Keratinocyte (primary cell): ENCODE results near the gene SMIM36.

ENCODE experiments used
- EZH2 ChIP-seq: IDR thresholded peaks from one replicate; pipeline ENCODE4 v1.6.1; 2012; ENCODE audit warnings: inconsistent platforms, mild to moderate bottlenecking, low read length, moderate library complexity
- TF ChIP-seq, protein P1 (sequence below), 3 experiments: IDR thresholded peaks in 1 of 3; conservative IDR thresholded peaks in 1 of 3; optimal IDR thresholded peaks in 1 of 3; 2 replicates in 2 of 3; 3 replicates in 1 of 3; pipeline versions ENCODE3 to v1.5.1; 2011; ENCODE audit warnings: low read length in 3 of 3, mild to moderate bottlenecking in 3 of 3, moderate library complexity in 2 of 3, control low read depth in 1 of 3, inconsistent platforms in 1 of 3; ENCODE audit not compliant: insufficient read depth in 2 of 3; ENCODE audit errors: extremely low read depth in 1 of 3

DNA sequence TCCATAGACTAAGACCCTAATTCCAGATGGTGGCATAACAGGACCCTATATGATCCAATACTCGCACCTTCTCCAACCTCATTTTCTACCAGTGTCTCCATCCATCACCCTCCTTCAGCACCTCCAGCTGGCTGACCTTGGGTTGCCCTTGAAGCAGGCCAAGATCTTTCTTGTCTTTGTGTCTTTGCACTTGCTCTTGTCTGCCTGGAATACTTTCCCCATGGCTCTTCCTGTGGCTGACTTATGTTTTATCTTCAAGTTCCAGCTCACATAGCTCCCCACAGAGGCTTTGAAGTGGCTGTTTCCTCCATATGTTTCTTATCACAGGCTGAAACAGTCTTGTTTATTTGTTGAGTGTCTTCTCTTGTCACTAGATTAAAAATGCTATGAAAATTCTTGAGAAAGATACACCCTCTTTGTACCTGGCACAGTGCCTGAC lies 60.0 kb downstream of the SMIM36 start:
- TF ChIP-seq, protein P1, sequence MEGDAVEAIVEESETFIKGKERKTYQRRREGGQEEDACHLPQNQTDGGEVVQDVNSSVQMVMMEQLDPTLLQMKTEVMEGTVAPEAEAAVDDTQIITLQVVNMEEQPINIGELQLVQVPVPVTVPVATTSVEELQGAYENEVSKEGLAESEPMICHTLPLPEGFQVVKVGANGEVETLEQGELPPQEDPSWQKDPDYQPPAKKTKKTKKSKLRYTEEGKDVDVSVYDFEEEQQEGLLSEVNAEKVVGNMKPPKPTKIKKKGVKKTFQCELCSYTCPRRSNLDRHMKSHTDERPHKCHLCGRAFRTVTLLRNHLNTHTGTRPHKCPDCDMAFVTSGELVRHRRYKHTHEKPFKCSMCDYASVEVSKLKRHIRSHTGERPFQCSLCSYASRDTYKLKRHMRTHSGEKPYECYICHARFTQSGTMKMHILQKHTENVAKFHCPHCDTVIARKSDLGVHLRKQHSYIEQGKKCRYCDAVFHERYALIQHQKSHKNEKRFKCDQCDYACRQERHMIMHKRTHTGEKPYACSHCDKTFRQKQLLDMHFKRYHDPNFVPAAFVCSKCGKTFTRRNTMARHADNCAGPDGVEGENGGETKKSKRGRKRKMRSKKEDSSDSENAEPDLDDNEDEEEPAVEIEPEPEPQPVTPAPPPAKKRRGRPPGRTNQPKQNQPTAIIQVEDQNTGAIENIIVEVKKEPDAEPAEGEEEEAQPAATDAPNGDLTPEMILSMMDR (optimal IDR thresholded peaks at IDR 0.05 in 1 of 3, IDR thresholded peaks at IDR 0.05 in 1 of 3, conservative IDR thresholded peaks at IDR 0.05 in 1 of 3; ENCODE audit: extremely low read depth in 1 of 3, insufficient read depth in 2 of 3, low read length in 3 of 3) = no peak
- no peak for TF ChIP-seq EZH2
